ENCODE data around the gene ARHGAP10. TPM values are rescaled to one million over a fixed set of nuclear protein-coding genes. Genes with fewer than 3 reads are reported as not detected.
A peak's percentile ranks its signal among the peaks of the same experiment; 100 is the strongest.

The ARHGAP10 gene, protein sequence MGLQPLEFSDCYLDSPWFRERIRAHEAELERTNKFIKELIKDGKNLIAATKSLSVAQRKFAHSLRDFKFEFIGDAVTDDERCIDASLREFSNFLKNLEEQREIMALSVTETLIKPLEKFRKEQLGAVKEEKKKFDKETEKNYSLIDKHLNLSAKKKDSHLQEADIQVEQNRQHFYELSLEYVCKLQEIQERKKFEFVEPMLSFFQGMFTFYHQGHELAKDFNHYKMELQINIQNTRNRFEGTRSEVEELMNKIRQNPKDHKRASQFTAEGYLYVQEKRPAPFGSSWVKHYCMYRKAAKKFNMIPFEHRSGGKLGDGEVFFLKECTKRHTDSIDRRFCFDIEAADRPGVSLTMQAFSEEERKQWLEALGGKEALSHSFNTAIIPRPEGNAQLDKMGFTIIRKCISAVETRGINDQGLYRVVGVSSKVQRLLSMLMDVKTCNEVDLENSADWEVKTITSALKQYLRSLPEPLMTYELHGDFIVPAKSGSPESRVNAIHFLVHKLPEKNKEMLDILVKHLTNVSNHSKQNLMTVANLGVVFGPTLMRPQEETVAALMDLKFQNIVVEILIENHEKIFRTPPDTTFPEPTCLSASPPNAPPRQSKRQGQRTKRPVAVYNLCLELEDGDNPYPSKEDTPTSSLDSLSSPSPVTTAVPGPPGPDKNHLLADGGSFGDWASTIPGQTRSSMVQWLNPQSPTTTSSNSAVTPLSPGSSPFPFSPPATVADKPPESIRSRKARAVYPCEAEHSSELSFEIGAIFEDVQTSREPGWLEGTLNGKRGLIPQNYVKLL
- 7.7 and 9.4 TPM in 2 replicates for total RNA-seq (2014; rRNA removed; shearing (Covaris generic))

DNA sequence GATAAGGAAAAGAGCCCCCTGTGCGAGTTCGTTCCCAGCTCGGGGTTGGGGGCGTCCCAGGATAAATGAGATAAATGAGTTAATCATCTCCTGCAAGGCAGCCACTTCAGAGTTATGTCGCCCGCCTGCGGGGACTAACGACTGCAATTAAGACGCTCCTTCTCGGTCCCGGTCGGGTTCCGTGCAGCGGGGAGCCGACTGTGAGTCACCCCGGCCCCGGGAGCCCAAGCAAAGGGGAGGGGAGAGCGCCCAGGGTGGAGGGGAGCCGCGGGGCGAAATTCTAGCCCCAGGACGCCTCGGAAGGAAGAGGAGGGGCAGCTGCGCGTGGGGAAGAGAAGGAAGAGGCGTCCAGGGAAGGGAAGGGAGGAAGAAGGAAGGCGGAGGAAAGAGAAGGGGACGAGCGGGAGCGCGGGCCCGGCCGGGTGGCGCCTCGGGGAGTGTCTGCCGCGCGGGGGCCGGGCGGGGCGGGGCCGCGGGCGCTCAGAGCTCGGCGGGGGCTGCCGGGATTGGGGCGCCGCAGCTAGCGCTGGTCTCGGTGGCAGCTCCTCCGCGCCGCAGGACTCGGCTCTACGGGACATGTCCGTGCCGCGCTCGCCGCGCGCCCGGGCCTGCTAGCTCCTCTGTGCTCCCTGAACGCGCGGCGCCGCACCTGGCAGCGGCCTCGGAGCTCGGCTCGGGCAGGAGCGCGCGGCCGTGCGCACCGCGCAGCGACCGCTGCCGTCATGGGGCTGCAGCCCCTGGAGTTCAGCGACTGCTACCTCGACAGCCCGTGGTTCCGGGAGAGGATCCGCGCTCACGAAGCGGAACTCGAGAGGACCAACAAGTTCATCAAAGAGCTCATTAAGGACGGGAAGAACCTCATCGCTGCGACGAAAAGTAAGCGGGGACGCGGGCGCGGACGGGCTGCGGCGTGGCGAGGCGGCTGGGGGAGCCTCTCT, at the start of gene ARHGAP10:
Gene ARHGAP10 (plus strand): TSS at position 509 of the 938 bp plus-strand sequence. CDS start 214 bp downstream, at position 723.
- DNase-seq (ENCODE audit: low read depth): peak; percentile 77

DNA sequence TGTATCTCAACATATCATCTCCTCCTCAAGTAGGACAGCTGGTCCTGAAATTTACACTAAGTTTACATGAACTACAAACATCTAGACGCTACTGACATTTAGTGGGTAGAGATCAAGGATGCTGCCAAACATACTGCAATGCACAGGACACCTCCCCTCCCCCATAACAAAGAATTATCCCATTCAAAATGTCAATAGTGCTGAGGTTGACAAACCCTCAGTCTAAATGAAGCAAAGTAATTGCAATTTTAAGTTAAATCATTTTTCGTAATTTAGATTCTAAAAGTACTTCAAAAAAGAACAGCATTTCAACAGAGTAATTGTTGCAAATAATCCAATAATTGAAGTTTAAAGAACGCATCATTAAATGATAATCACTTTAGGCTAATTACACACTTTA, 49.1 kb upstream of the ARHGAP10 start:
- no peak for DNase-seq (ENCODE audit: low read depth)

- DNase-seq (ENCODE audit: low read depth): no peak
Observed at GRCh38 chr4:147683188-147683591, 48.7 kb upstream of the ARHGAP10 start.

DNA sequence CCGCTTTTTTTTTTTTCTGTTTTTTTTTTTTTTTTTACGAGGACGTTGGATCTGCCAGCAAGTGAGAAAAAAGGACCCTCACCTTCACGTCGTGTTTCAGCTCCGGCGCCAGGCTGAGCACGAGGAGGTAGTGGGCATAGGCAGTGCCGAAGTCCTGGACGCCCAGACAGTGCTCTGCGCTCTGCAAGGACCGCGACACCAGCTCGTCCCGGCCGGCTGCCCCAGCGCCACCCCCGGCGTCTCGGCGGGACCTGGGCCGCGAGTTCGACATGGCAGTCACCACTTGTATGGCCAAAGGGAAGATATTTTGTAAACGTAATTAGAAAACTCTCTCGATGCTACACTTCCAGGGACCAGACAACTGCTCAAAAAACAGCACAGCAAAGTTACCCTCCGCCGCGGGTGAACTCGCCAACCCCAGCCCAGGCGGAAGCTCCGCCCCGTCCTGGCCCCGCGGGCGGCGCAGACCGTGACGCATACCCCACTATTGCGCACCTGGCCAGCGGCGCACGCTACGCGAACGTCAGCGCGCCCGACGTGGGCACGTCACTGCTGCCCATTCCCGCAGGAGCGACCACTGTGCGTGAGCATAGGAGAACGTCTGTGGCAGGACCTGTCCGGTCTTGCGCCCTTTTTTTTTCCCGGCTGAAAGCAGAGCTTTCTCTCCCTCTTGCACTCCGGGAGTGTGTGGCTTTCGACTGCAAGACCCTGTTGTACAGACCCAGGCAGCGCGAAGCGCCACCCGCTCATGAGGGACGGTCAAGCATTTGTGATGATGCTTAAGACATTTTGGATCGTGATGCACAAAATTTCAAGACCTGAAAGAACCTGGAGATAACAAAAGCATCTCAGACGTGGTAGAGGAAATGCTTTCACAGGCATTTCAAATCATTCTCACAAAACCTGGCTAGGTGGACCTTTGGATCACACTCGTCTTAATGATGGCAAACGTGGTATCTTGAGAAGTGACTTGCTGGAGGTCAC, 47.9 kb upstream of the ARHGAP10 start, which contains the start of gene PRMT9:
Gene PRMT9 (minus strand): TSS at position 447 of the 984 bp plus-strand sequence. CDS start 176 bp downstream, at position 271.
- DNase-seq (ENCODE audit: low read depth): peak; percentile 87

DNA sequence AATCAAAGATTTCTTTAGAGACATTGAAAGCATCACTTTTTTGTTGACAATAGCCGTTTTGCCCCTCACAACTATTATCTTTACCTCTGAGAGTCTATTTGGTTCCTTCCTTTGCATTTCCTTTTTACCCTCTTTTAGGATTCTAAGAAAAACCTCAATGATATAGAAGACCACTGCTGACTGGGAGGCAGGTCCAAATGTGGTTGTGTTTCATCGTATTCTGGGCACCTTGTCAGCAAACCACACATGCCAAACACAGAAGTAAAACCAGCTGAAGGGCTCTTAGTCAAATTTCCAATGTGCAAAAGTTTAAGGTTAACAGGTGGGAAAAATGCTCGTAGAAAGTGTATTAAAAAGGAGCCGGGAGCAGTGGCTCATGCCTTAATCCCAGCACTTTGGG, 42.8 kb upstream of the ARHGAP10 start:
- DNase-seq (ENCODE audit: low read depth): no peak

DNA sequence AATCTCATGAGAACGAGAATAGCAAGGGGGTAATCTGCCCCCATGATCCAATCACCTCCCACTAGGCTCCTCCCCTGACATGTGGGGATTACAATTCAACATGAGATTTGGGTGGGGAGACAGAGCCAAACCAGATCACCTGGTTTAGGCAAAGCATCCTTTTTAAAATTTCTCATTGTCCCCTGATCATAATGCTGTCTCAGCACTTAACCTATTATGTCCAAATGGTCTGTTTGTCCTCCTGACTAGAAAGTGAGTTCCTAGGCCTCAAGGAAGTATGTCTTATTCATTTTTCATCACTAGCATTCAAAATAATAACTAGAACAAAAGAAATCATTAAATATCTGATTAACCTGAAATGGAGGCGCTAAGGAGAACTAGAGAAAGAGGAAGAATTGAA, 40.1 kb upstream of the ARHGAP10 start:
- DNase-seq (ENCODE audit: low read depth): no peak

GRCh38 chr4:147693218-147693617, 38.7 kb upstream of the ARHGAP10 start:
- no peak for DNase-seq (ENCODE audit: low read depth)

GRCh38 chr4:147696866-147697265, 35.0 kb upstream of the ARHGAP10 start:
- no peak for DNase-seq (ENCODE audit: low read depth)

DNA sequence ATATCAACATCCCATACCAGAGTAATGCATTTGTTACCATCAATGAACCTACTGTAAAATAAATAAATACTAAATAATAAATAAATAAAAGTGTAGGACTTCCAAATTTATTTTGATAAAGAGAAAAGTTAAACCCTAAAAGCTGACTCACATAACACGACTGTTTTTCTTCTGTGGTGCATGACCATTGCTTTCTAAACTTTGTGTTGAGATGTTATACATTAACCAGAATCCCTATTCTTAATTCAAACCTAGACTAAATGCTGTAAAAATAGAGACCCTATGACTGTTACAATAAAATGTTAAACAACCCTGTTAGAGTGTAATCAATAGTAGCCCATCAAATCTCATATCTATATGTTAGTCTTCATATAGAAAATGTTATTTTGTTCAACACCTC, 27.0 kb upstream of the ARHGAP10 start:
- DNase-seq (ENCODE audit: low read depth): no peak

DNA sequence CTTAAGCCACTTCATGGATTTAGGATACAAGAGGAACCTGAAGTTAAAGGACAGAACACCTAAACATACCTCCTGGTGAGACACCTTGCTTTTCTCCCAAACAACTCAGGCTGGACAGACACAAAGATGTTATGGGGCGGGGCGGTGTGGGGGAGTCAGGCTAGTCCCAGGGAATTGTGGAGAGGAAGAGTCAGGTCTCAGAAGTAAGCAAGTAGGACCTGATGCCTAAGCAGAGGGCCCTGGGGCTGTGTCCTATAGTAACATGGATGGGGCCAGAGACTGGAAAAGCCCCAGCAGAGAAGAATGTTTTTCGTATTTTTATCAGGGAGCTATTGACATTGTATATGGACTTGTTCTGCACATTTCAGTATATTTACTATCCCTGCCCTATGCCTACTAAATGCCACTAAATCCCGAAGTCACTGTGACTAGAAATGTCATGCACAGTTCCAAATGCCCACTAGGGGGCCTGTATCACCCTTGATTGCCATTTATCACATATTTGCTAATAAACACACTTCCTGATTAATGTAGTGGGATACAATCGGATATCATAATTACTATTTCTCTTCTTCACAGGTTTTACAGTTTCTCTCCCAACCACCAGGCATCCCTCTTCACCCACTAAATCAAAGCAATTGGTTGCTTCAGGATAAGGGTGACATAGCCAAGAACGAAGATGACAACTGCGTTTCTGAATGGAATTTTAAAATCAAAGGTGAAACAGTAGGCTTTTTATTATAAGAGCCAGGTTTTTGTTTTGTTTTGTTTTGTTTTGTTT, 23.8 kb upstream of the ARHGAP10 start:
- no peak for DNase-seq (ENCODE audit: low read depth)

DNA sequence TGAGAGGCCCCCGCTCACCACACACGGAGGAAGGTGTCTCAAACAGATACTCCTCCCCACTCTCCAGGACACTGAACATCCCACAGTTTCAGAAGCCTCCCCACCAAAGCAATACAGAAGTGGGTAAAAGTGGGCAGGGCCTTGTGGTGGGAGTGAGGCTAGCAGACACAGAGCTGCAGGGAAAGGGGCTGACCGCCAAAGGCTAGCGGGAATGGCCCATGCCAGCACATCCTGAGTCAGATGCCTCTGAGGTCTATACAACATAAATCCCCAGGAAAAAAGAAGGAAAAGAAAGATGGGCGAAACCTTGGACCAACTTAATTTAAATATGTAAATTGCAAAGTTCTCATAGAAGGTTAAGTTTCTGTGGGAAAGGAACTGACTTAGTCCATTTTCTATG, 21.9 kb upstream of the ARHGAP10 start:
- peak; percentile 70 for DNase-seq (ENCODE audit: low read depth)

DNA sequence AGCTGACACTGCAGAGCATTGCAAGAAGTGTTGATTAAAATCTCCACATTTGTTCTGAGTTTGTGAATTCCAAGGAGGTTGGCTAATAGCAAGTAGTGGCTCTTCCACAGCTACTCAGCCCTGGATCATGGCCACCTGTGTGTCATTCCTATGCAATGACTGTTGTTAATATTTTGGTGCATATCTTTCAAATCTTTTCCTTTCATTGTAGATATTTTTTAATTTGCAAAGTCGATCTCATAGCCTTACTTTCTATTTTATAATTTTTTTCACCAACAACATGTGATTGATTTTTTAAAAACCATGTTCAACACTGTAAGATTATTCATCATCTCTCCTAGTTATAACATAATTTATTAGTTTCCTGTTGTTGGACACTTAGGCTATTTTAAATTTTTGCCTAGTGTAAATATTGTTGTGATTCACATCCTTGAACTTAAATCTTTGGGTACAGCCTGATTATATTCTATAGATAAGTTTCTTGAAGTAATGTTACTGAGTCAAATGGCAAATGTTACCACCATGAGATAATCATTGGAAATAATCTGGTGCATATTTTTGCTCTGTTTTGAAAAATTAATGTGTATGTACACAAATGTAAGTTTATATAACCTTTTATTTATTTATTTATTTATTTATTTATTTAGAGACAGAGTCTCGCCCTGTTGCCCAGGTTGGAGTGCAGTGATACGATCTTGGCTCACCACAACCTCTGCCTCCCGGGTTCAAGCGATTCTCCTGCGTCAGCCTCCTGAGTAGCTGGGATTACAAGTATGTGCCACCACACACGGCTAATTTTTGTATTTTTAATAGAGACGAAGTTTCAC, 17.1 kb upstream of the ARHGAP10 start:
- DNase-seq (ENCODE audit: low read depth): peak; percentile 37

- DNase-seq (ENCODE audit: low read depth): no peak
Observed at GRCh38 chr4:147717878-147718277, 14.0 kb upstream of the ARHGAP10 start.

DNA sequence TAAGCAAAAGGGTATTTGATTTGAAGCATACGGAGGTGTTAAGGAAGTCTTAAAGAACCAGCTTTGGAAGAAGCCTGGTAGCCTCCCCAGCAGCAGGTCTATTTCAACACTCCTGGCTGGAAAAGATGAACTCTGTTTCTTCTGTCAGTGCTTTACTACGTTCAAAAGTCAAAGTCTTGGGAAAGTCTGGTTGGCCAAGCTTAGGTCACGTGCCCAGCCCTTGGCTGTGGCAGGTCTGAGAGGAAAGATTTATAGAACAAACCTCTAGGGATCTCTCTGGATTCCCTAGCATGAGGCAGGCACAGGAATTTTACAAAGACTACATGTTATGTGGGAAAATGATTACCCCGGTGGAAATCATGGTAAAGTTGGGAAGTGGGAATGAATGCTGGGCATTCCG, 8.6 kb upstream of the ARHGAP10 start:
- DNase-seq (ENCODE audit: low read depth): no peak

- no peak for DNase-seq (ENCODE audit: low read depth)
Observed at GRCh38 chr4:147724468-147725201, 7.3 kb upstream of the ARHGAP10 start.

DNA sequence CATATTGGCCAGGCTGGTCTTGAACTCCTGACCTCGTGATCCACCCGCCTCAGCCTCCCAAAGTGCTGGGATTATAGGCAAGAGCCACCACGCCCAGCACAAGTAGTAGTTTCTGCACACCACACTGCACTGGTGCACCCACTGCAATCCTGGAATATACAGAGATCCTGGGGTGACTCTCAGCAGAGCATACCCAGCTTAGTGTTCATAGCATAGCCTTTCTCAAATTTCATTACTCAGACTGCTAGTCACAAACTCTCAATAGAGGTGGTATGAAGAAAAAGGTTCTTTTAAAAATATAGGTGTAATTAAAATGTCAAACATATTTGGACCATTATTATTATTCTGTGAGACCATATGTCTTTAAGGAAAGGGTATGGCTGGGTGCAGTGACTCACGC, 6.2 kb upstream of the ARHGAP10 start:
- DNase-seq (ENCODE audit: low read depth): no peak

DNA sequence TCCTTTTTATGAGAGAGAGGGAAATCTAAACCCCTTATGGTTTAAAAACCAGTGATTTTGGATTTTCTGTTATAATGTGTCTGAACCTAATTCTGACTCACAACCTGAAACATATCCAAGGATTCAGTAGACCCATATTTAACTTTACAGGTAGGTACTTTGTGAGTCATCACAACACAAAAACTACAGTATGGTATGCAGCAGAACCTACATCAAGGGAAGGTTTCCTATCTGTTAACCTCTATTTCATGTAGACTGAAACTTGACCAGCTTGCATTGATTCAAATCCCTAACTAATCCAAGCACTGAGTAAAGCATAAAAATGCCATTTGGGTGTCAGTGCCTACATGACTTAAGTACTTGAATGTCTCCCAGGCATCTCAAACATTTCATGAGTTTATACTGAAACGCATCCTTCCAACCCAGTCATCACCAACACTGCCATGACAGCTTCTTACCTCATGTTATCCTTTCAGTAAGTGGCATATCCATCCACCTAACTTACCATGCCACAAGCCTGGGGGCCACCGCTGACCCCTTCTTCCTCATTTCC, 4.3 kb upstream of the ARHGAP10 start:
- no peak for DNase-seq (ENCODE audit: low read depth)

- DNase-seq (ENCODE audit: low read depth): no peak
Observed at GRCh38 chr4:147730333-147730732, 1.6 kb upstream of the ARHGAP10 start.
